Immature natural killer cell (primary cell): ENCODE measurements around the gene SPATA46. TPM values are rescaled to one million over a fixed set of nuclear protein-coding genes. Genes with fewer than 3 reads are reported as not detected.

Experiments
- DNase-seq, 3 donors: peaks; one replicate each; pipeline ENCODE4 v3.0.0; 2022; ENCODE audit warnings: mixed read lengths in 1 of 3
- H3K27ac Mint-ChIP-seq, 6 donors: one replicate each; pipeline ENCODE4 v1.8.0; 2020; ENCODE audit warnings: mixed read lengths in 6 of 6, mild to moderate bottlenecking in 5 of 6, inconsistent platforms in 4 of 6, moderate library complexity in 3 of 6
- H3K27me3 Mint-ChIP-seq, 3 donors: one replicate each; pipeline ENCODE4 v1.8.0; 2020 to 2021; ENCODE audit warnings: low read depth in 3 of 3, mild to moderate bottlenecking in 3 of 3, mixed read lengths in 3 of 3, moderate library complexity in 3 of 3, inconsistent platforms in 1 of 3
- H3K36me3 Mint-ChIP-seq, 3 donors: one replicate each; pipeline ENCODE4 v1.8.0; 2020; ENCODE audit warnings: mixed read lengths in 3 of 3, inconsistent platforms in 2 of 3, mild to moderate bottlenecking in 2 of 3
- H3K4me1 Mint-ChIP-seq, 2 donors: one replicate each; pipeline ENCODE4 v1.8.0; 2020; ENCODE audit warnings: inconsistent platforms in 2 of 2, mild to moderate bottlenecking in 2 of 2, mixed read lengths in 2 of 2, moderate library complexity in 1 of 2
- H3K4me3 Mint-ChIP-seq, 5 donors: one replicate each; pipeline ENCODE4 v1.8.0; 2020; ENCODE audit warnings: mild to moderate bottlenecking in 5 of 5, mixed read lengths in 5 of 5, inconsistent platforms in 3 of 5, moderate library complexity in 3 of 5
- H3K9me3 Mint-ChIP-seq, 6 donors: one replicate each; pipeline ENCODE4 v1.8.0; 2020; ENCODE audit warnings: mild to moderate bottlenecking in 6 of 6, mixed read lengths in 6 of 6, inconsistent platforms in 4 of 6, moderate library complexity in 3 of 6
- polyA plus RNA-seq, 3 donors: library from polyadenylated mRNA; unstranded; fragments of 300-500 nt; fragmentation: Illumina TruSeq; gene quantifications; one replicate each; pipeline ENCODE4 v1.2.3, GENCODE V29; 2021

SPATA46 gene
- polyA plus RNA-seq, 3 donors from 2014 or later: 0.22 TPM; not detected in 2

GRCh38 chr1:162404550-162405160 is 28.0 kb upstream of the SPATA46 start:
- Mint-ChIP-seq H3K4me3 (peak overlapping the region; percentile 95 to 100 (median 99)), H3K36me3 (peaks cover 11 to 62% (median 47%) of the 10 kb centered on the region in 3 donors), H3K27me3 (peaks cover 0 to 20% (median 3%) of the 10 kb centered on the region in 3 donors)

GRCh38 chr1:162400790-162401355 is 24.2 kb upstream of the SPATA46 start:
- H3K36me3 Mint-ChIP-seq: peaks cover 19 to 70% (median 52%) of the 10 kb centered on the region in 3 donors
- H3K9me3 Mint-ChIP-seq: no peaks in the 10 kb centered on the region
- DNase-seq: peak; percentile 74 to 78 (median 77)
- H3K27me3 Mint-ChIP-seq: peaks cover 0 to 11% (median 7%) of the 10 kb centered on the region in 3 donors
- H3K4me3 Mint-ChIP-seq: peak overlapping the region; percentile 65 to 84 (median 74)
- H3K27ac Mint-ChIP-seq: peak overlapping the region; percentile 89 to 95 (median 93)
- H3K4me1 Mint-ChIP-seq: peaks cover 90 to 96% of the 10 kb centered on the region in 2 donors

More at GRCh38 chr1:162404550-162405160, 28.0 kb upstream of the SPATA46 start:
- DNase-seq: no peak
- peak overlapping the region; percentile 75 to 100 (median 98) for H3K27ac Mint-ChIP-seq
- H3K9me3 Mint-ChIP-seq: no peaks in the 10 kb centered on the region
- peaks cover 85 to 96% of the 10 kb centered on the region in 2 donors for H3K4me1 Mint-ChIP-seq

- H3K9me3 Mint-ChIP-seq: no peaks in the 10 kb centered on the region
- H3K27me3 Mint-ChIP-seq: peaks cover 0 to 11% (median 7%) of the 10 kb centered on the region in 3 donors
- H3K4me1 Mint-ChIP-seq: peaks cover 76 to 89% of the 10 kb centered on the region in 2 donors
- peak overlapping the region; percentile 59 to 87 (median 73) for H3K4me3 Mint-ChIP-seq
- peak overlapping the region; percentile 87 to 95 (median 94) for H3K27ac Mint-ChIP-seq
- peaks cover 19 to 58% (median 46%) of the 10 kb centered on the region in 3 donors for H3K36me3 Mint-ChIP-seq
- peak; percentile 40 to 51 (median 44) for DNase-seq
Observed at GRCh38 chr1:162398999-162399580, 22.4 kb upstream of the SPATA46 start.

- Mint-ChIP-seq H3K27ac (peak overlapping the region; percentile 87 to 95 (median 94)), H3K9me3 (no peaks in the 10 kb centered on the region), H3K4me3 (peak overlapping the region; percentile 59 to 87 (median 73)), H3K27me3 (peaks cover 0 to 9% (median 7%) of the 10 kb centered on the region in 3 donors), H3K36me3 (peaks cover 22 to 58% (median 40%) of the 10 kb centered on the region in 3 donors), H3K4me1 (peaks cover 70 to 88% of the 10 kb centered on the region in 2 donors)
- no peak for DNase-seq
Observed at GRCh38 chr1:162397943-162398560, 21.4 kb upstream of the SPATA46 start.

GRCh38 chr1:162397039-162397448 is 20.4 kb upstream of the SPATA46 start:
- Mint-ChIP-seq H3K4me3 (peak overlapping the region in 3 of 5 donors; percentile 6 to 30 (median 14)), H3K36me3 (peaks cover 23 to 57% (median 40%) of the 10 kb centered on the region in 3 donors), H3K4me1 (peaks cover 63 to 88% of the 10 kb centered on the region in 2 donors), H3K27me3 (peaks cover 0 to 9% (median 5%) of the 10 kb centered on the region in 3 donors), H3K9me3 (no peaks in the 10 kb centered on the region), H3K27ac (peak overlapping the region; percentile 87 to 95 (median 94))
- DNase-seq: no peak

GRCh38 chr1:162396201-162396906 is 19.7 kb upstream of the SPATA46 start:
- peak overlapping the region in 2 of 5 donors; percentile 3 to 34 for H3K4me3 Mint-ChIP-seq
- peak overlapping the region; percentile 87 to 95 (median 94) for H3K27ac Mint-ChIP-seq

GRCh38 chr1:162391790-162392563 is 15.3 kb upstream of the SPATA46 start:
- Mint-ChIP-seq H3K4me3 (peak overlapping the region in 1 of 5 donors; percentile 9), H3K4me1 (peaks cover 64 to 85% of the 10 kb centered on the region in 2 donors), H3K27me3 (peaks cover 0 to 2% (median 1%) of the 10 kb centered on the region in 3 donors), H3K27ac (peak overlapping the region; percentile 79 to 94 (median 87)), H3K36me3 (peaks cover 10 to 22% (median 13%) of the 10 kb centered on the region in 3 donors), H3K9me3 (no peaks in the 10 kb centered on the region)
- no peak for DNase-seq

More at GRCh38 chr1:162396201-162396906, 19.7 kb upstream of the SPATA46 start:
- Mint-ChIP-seq H3K9me3 (no peaks in the 10 kb centered on the region), H3K27me3 (peaks cover 0 to 9% (median 5%) of the 10 kb centered on the region in 3 donors), H3K36me3 (peaks cover 26 to 55% (median 35%) of the 10 kb centered on the region in 3 donors), H3K4me1 (peaks cover 64 to 88% of the 10 kb centered on the region in 2 donors)
- DNase-seq: no peak

- peak overlapping the region; percentile 41 to 89 (median 78) for H3K27ac Mint-ChIP-seq
- H3K4me3 Mint-ChIP-seq: peak overlapping the region in 3 of 5 donors; percentile 8 to 72 (median 66)
- H3K4me1 Mint-ChIP-seq: peaks cover 56 to 71% of the 10 kb centered on the region in 2 donors
- H3K9me3 Mint-ChIP-seq: no peaks in the 10 kb centered on the region
- peaks cover 4 to 12% (median 10%) of the 10 kb centered on the region in 3 donors for H3K36me3 Mint-ChIP-seq
- H3K27me3 Mint-ChIP-seq: peaks cover 0 to 2% (median 1%) of the 10 kb centered on the region in 3 donors
- no peak for DNase-seq
Observed at GRCh38 chr1:162390396-162391185, 13.9 kb upstream of the SPATA46 start.

GRCh38 chr1:162389971-162390370 is 13.3 kb upstream of the SPATA46 start:
- H3K9me3 Mint-ChIP-seq: no peaks in the 10 kb centered on the region
- peak overlapping the region; percentile 71 to 89 (median 78) for H3K27ac Mint-ChIP-seq
- H3K4me3 Mint-ChIP-seq: peak overlapping the region; percentile 6 to 72 (median 57)
- DNase-seq: no peak
- peaks cover 56 to 65% of the 10 kb centered on the region in 2 donors for H3K4me1 Mint-ChIP-seq
- H3K36me3 Mint-ChIP-seq: peaks cover 4 to 12% (median 10%) of the 10 kb centered on the region in 3 donors
- peaks cover 0 to 2% (median 1%) of the 10 kb centered on the region in 3 donors for H3K27me3 Mint-ChIP-seq

- Mint-ChIP-seq H3K4me3 (peak overlapping the region; percentile 35 to 72 (median 57)), H3K4me1 (peaks cover 56 to 65% of the 10 kb centered on the region in 2 donors), H3K27ac (peak overlapping the region; percentile 66 to 89 (median 78)), H3K36me3 (peaks cover 4 to 12% (median 10%) of the 10 kb centered on the region in 3 donors), H3K9me3 (no peaks in the 10 kb centered on the region), H3K27me3 (peaks cover 0 to 2% (median 1%) of the 10 kb centered on the region in 3 donors)
- no peak for DNase-seq
Observed at GRCh38 chr1:162389021-162389818, 12.6 kb upstream of the SPATA46 start.

GRCh38 chr1:162388615-162389014 is 12.0 kb upstream of the SPATA46 start:
- Mint-ChIP-seq H3K9me3 (no peaks in the 10 kb centered on the region), H3K27me3 (peaks cover under 1 to 2% (median 1%) of the 10 kb centered on the region in 3 donors), H3K27ac (peak overlapping the region; percentile 5 to 87 (median 70)), H3K4me3 (peak overlapping the region in 2 of 5 donors; percentile 66 to 72), H3K36me3 (peaks cover 4 to 12% (median 10%) of the 10 kb centered on the region in 3 donors), H3K4me1 (peaks cover 56 to 61% of the 10 kb centered on the region in 2 donors)
- DNase-seq: no peak
